VCaP (cell line): ENCODE measurements around the gene FN3KRP.
A peak's percentile ranks its signal among the peaks of the same experiment; 100 is the strongest.

Experiments used
- H3K27ac ChIP-seq: fragments of 450-650 bp; 2 replicates; pipeline ENCODE4 v1.5.1; 2017
- CTCF ChIP-seq: fragments of 450-650 bp; conservative IDR thresholded peaks from 2 replicates; pipeline ENCODE4 v1.5.1; 2017; ENCODE audit warnings: mild to moderate bottlenecking, moderate library complexity

FN3KRP gene

GRCh38 chr17:82683534-82683933, 33.0 kb upstream of the FN3KRP start:
- H3K27ac ChIP-seq, result peak overlapping the region; percentile 84
- TF ChIP-seq CTCF, result no peak

GRCh38 chr17:82684228-82684841, 32.2 kb upstream of the FN3KRP start:
- H3K27ac ChIP-seq, result peak overlapping the region; percentile 84
- TF ChIP-seq CTCF, result no peak

- TF ChIP-seq CTCF, result no peak
- H3K27ac ChIP-seq, result peak overlapping the region; percentile 20; the same call in 1 of the 2 replicates
Observed at GRCh38 chr17:82685291-82685690, 31.2 kb upstream of the FN3KRP start.

DNA sequence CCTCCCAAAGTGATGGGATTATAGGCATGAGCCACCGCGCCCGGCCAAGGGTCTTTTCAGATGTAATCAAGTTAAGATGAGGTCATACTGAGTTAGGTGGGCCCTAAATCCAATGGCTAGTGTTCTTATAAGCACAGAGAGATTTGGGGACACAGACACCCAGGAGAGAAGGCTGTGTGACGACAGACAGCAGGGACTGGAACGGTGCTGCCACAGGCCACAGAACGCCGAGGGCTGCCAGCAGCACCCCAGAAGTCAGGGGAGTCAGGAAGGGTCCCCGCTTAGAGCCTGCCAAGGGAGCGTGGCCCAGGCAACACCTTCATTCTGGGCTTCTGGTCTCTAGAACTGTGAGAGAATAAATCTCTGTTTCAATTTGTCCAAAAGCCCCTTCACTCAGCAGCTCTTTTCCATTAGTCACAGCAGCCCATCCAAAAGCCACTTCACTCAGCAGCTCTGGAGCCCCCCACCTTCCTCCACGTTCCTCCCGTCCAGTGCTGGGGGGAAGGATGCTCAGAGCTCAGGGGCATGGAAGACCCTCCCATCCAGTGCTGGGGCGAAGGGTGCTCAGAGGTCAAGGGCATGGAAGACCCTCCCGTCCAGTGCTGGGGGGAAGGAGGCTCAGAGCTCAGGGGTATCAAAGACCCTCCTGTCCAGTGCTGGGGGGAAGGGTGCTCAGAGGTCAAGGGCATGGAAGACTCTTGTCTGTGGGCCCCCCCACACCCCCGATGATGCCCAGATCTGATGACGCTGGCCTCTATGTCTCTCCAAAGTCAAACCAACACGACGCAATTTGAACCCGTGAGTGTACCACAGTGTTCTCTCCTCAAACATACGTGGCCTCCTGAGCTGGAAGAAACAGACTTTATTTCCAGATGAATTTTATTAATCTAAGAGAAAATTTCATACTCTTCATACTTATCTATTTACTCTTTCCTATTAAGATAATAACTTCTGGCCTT, 29.9 kb upstream of the FN3KRP start:
- peak overlapping the region; percentile 41; the same call in 1 of the 2 replicates for H3K27ac ChIP-seq
- no peak for TF ChIP-seq CTCF

DNA sequence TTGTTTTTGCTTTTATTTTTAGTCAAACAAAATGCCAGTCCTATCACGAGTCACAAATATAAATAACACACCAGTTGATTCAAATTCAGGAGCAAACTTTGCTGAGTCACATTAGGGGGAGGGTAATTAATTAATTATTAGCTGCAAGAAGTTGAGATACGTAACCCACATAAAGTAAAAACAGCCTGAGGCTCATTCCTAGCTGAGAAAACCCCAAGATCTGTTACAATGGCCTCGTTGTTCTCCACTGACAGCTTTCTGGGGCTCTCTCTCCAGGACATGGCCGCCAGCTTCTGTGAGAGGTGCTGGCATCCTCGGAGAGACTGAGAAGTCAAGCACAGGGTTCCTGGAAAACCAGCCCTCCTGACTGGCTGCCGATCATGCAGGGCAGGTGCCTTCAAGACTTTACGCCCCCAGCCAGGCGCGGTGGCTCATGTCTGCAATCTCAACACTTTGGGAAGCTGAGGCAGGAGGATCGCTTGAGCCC, 29.1 kb upstream of the FN3KRP start:
- no peak for TF ChIP-seq CTCF
- H3K27ac ChIP-seq, result peak overlapping the region; percentile 41

DNA sequence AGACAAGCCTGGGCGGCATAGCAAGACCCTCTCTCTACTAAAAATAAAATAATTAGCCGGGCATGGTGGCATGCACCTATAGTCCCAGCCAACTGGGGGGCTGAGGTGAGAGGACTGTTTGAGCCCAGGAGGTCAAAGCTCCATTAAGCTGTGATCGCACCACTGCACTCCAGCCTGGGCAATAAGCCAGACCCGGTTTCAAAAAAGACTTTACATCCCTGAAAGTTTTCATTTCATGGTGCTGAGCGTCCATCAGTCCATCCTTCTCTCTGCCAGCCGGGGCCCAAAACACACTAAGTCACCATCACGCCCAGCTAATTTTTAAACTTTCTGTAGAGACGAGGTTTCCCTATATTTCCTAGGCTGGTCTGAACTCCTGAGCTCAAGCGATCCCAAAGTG, 28.6 kb upstream of the FN3KRP start:
- H3K27ac ChIP-seq, result peak overlapping the region; percentile 41
- TF ChIP-seq CTCF, result no peak

DNA sequence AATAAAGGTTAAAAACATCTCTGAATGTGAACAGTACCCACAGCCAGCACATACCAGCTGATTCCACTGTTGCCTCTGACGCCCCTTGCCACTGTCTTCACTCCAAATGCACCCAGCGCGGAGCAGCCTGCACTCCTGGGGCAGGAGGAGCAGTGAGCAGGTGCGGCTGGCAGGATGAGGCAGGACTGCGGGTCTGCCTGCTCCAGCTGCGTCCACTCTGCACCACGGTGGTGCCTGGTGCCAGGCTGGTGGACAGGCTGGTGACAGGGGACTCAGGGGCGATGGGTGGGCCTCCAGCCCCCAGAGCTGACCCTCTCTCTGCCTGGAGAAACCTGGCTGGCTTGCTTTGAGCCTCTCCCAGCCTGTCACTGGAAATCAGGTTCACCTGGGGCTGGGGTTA, 27.4 kb upstream of the FN3KRP start:
- H3K27ac ChIP-seq, result no peak overlapping the region
- no peak for TF ChIP-seq CTCF
